ENCODE measurements around the gene MYO9B. TPM values are rescaled to one million over a fixed set of nuclear protein-coding genes. Genes with fewer than 3 reads are reported as not detected.

The MYO9B gene
- total RNA-seq, 4 donors from 2014 or later: 72.0 to 158 (median 82.8) TPM

- no peak for TF ChIP-seq CTCF (IDR thresholded peaks at IDR 0.05; ENCODE audit: low read depth)
Measured at GRCh38 chr19:17240826-17241399, 165.3 kb downstream of the MYO9B start.

GRCh38 chr19:17242431-17243208, 167.0 kb downstream of the MYO9B start:
- TF ChIP-seq CTCF (IDR thresholded peaks at IDR 0.05; ENCODE audit: low read depth): no peak

GRCh38 chr19:17243211-17243829, 167.7 kb downstream of the MYO9B start:
- no peak for TF ChIP-seq CTCF (IDR thresholded peaks at IDR 0.05; ENCODE audit: low read depth)

- TF ChIP-seq CTCF (IDR thresholded peaks at IDR 0.05; ENCODE audit: low read depth): no peak
Measured at GRCh38 chr19:17243830-17244617, 168.4 kb downstream of the MYO9B start.

- no peak for TF ChIP-seq CTCF (IDR thresholded peaks at IDR 0.05; ENCODE audit: low read depth)
Measured at GRCh38 chr19:17244618-17245534, 169.3 kb downstream of the MYO9B start.

- no peak for TF ChIP-seq CTCF (IDR thresholded peaks at IDR 0.05; ENCODE audit: low read depth)
Measured at GRCh38 chr19:17245535-17245984, 170.0 kb downstream of the MYO9B start, which contains the start of gene NR2F6. Gene NR2F6 (minus strand): TSS chr19:17245919. CDS start chr19:17245220, 699 bp downstream.

Measured in subcutaneous adipose tissue (tissue), 4 donors.